Activated CD4-positive, alpha-beta T cell treated with anti-CD3 and anti-CD28 coated beads for 48 hours (primary cell): ENCODE results near the gene USH1C.

Experiments
- DNase-seq: peaks from one replicate; pipeline ENCODE4 v3.0.0-alpha.2; 2020

The USH1C gene

DNA sequence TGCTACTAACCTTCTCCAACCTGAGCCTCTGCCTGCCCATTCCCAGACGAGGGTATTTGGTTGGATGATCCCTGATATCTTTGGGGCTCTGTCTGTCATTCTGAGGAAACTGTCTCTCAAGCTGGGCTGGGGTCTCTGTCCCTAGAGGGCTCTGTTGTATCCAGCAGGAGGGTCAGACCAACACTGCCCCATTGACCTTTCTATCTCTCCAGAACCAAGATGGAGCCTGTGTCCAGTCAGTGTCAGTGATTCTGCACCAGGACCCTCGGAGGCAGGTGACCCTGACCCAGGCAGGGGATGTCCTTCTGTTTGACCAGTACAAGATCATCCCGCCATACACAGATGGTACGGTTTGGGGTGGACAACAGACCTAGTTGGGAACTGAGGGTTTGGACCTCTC lies 24.7 kb upstream of the USH1C start:
- DNase-seq = no peak

DNA sequence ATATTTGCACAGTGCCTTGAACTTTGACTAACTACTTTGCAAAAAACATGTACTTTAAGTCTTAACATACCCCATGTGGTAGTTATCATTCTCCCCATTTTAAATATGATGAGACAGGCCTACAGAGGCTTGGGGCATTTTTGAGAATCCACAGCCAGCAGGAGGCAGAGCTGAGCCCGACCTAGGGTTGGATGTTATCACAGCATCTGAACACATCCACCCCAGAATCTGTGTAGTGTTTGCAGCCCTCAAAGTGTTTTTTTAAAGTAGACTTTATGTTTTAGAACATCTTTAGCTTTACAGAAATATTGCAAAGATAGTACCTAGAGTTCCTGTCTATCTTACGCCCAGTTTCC lies 20.4 kb upstream of the USH1C start:
- DNase-seq = peak; percentile 20

DNA sequence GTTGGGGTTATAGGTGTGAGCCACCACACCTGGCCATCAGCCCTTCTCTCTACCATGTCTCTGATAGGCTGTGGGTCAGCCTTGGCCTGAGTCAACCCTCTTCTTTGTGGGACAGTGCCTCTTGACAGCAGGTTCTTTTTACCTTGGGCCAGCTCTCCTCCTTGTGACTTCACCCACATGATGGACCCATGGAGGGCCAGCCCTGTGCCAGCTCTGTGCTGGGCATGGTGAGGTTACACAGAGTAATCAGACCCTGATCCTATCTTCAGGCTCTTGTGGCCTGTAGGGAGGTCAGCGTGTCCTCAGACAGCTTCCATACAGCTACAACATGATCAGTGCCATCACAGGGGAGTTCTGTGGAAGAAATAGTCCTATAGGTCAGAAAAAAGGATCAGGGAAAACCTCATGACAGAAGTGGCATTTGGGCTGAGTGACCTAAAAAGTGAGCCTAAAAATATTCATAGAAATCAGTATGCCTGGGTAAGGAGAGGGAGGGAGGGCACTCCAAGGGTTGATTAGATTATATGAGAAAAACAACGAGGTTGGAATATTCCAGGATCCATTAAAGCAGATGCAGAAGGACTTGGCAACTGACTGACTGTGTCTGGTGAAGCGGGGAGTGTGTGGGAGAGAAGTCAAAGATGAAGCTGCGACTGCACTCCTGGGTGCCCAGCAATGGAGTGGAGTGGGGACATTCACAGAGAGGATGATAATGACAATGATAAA lies 19.9 kb upstream of the USH1C start:
- DNase-seq = no peak

DNA sequence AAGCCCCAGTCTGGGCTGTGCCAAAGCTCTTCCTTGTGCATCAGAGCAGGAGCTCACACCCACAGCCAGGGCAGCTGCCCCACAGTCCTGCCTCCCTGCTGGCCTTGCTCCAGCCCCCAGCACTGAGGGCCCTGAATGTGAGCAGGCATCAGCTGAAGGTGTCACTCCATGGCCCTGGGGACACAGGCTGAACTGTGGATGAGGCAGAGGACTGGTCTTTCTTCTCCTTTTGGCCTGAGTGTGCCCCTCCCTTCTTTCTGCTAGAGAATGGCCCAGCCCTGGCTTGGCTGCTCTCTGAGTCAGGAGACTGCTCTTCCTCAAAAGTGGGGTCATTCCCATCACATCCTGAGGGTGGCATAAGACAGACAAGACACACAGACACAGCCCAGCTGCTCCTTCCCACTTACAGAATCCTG lies 19.0 kb upstream of the USH1C start:
- no peak for DNase-seq

DNA sequence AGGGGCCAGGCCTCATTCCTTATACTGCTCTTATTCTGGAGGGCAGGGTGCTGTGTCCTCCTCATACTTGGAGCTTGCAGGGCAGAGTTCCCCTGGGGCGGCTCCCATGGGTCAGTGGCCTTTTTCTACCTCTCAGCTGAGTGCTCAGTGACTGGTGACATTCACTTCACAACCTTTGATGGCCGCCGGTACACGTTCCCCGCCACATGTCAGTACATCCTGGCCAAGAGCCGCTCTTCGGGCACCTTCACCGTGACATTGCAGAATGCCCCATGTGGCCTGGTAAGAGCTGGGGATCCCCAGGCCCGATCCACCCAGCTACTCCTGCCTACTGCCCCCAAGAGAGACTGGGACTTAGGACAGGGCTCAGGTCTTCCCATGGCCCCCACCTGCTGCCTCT lies 17.3 kb upstream of the USH1C start:
- no peak for DNase-seq

DNA sequence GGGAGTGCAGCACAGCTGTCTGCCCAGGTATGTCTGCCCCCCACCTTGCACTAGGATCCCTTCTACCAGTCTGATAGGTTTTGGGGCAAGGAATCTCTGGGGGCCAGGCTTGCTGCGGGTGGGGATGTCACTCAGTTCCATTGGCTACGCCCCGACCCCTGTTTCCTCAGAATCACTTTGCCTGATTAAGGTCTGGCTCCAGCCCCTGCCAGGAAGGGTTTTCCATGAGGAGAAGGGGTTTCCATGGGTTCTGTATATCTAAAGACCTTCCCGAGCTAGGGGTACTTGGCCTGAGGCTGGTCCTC lies 16.8 kb upstream of the USH1C start:
- DNase-seq = no peak

DNA sequence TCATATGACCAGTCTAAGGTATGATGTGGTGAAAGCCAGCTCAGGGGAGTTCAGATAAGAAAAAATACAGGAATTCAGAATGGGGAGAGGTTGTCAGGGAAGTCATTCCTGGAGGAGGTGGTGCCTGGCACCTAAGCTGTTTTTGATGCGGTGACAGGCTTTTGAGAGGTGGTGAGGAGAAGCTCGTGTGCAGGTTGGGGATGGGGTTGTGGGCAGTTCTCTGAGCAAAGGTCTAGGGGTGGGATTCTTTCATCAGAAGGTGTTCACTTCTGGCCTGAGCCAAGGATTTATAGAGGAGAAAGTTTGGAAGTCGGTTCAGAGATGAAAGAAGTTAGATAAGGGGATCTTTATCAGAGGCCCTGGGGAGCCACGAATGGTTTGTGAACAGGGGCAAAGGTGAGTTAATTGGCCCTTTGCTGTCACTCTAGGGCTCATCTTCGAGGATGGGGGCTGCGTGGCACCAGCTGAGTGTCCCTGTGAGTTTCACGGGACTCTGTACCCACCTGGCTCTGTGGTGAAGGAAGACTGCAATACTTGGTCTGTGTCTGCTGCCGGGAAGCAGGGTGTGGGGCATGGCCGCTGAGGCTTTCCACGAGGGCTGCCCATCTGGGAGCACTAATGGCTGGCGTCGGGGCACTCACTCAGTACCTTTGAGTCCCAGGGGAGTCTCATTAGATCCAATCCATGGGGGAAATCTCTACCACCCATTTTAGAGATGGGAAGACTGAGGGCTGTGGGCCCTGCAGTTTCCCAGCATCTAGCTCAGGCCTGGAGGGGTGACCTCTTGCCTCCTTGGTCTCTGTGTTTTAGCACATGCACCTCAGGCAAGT lies 16.3 kb upstream of the USH1C start:
- DNase-seq = no peak

DNA sequence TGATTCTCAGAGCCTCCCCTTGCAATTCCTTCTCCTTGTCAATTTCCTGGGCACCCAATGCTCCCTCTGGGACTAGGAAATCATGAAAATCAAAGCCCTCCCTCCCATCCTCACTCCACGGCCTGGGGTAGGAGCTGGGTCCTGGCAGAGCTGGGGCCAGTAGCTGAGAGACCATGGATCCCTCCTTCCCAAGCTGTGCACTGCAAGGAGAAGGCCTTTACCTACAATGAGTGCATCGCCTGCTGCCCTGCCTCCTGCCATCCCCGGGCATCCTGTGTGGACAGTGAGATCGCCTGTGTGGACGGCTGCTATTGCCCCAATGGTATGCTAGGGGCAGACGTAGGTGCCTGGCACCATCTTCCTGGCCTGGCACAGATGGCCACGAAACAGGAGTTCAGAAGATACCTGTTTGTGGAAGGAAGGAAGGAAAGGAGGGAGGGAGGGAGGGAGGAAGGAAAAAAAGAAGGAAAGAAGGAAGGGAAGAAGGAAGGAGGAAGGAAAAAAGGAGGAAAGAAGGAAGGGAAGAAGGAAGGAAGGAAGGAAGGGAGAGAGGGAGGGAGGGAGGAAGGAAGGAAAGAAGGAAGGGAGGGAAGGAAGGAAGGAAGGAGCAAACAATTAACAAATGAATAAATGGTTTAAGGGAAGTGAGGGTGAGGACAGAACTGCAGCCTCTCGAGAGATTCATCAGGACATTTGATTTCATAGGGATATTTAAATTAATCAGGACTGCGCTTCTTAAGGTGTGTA lies 15.3 kb upstream of the USH1C start:
- DNase-seq = no peak

DNA sequence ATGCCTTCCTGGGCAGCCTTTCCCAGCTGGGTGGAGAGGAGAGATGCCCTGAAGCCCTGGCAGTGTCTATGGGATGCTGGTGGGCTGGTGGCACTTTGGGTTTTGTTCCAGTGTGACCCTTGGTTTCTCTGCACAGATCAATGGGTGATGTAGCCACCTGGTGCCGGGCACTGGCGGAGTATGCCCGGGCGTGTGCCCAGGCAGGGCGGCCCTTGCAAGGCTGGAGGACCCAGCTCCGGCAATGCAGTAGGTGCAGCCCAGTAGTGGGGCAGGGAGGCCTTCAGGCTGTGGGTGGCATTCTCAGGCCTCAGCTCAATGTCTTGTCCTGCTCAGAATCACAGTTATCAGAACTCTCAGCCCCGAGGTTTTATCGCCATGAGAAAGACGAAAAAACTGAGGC lies 14.7 kb upstream of the USH1C start:
- DNase-seq = no peak

DNA sequence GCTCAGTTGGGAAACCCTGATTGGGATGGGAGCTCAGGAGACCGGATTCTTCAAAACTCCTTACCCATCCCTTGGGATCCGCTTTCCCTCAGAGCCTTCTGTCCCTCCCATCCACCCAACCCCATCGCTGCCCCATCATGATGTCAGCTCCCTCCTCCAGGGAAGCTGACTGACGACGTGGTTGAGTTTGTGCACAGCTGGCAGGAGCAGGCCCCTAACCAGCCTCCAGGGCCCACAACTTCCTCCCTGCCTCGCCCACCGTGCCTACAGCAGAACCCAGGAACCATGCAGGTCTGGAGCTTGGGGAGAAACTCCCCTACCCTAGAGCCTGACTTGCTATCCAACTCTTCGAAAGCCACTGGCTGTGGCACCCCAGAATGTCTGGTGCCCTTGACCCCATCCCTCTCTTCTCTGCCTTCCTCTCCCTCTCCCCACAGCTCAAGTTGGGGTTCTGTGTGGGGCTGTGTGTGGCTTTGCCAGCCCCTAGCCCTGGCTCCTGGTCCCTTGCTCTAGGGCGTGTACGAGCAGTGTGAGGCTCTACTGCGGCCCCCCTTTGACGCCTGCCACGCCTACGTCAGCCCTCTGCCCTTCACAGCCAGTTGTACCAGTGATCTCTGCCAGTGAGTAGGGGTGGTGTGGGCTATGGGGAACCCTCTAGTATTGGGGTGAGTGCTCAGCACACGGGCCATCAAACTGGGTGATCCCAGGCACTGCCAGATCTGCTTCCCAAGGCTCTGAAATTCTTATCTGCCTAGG lies 14.0 kb upstream of the USH1C start:
- no peak for DNase-seq

DNA sequence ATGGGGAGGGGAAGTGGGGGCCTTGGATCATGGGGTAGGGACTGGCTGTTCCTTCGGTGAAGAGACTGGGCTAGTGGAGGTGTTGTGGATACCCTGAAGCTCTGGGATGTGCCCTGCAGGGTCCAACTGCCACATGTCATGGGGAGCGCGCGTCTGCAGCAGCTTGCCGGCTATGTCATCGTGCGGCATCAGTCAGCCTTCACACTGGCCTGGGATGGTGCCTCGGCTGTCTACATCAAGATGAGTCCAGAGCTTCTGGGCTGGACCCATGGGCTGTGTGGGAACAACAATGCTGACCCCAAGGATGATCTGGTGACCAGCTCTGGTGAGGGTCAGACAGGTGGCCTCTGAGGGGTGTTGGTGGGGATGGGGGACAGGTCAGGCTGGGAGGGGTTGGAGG lies 12.8 kb upstream of the USH1C start:
- DNase-seq = no peak

DNA sequence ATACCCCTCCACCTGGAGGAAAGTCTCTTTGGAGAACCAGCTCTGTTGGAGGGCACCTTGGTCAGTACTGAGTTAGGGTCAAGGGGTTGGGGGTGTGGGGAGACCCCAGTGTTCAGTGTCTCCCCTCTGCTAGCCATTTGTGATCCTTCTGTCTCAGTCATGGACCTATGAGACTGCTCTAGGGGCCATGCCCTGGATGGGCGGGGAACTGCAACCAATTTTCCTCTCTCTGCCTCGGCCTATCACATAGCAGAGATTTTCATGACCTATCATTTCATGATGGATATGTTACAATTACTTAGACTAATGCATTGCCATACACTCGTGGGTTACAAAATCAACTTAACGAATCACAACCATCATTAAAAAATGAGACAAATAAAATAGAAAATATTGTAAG lies 10.3 kb upstream of the USH1C start:
- no peak for DNase-seq

DNA sequence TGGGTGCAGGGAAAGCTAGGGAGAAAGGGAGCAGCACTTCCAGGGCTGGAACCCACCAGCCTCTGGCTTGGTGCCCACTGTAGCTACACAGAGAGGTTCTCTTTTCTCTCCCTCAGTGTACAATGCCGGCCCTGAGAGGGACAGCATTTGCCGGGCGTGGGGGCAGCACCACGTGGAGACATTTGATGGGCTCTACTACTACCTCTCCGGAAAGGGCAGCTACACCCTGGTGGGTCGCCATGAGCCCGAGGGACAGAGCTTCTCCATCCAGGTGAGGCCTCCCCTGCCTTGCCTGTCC lies 9.0 kb upstream of the USH1C start:
- no peak for DNase-seq

DNA sequence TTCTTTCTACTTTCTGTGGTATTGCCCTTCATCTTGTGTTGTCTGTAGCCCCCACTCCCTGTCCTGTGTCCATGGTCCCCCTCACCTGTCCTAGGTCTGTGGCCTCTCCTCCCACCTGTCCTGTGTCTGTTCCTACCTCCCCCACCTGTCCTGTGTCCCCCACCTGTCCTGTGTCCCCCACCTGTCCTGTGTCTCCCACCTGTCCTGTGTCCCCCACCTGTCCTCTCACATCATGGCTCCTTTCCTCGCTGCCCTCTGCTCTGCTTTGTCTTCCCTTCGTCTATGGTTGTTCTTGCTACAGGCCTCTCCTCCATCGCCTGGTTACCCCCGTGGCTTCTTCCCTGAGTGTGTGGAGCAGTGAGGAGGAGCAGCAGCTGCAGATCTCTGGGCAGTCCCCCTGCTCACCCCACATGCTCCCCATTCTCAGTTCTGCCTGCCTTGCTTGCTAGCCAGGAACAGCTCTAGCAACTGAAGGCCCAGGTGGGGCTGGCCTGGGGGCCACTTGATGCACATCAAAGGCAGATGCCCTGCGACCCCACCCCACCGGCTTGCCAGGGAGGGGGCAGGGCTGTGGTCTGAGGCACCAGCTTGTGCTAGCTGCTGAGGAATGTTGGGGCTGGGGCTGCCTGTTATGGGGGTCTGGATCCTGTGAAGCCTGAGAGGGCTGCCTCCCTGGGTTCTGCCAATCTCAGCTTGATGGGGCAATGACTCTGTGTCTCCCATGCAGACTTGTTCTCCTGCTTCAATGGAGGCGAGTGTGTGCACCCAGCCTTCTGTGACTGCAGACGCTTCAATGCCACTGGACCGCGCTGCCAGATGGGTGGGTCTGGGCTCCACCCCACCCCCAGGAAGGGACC lies 8.4 kb upstream of the USH1C start:
- DNase-seq = no peak

DNA sequence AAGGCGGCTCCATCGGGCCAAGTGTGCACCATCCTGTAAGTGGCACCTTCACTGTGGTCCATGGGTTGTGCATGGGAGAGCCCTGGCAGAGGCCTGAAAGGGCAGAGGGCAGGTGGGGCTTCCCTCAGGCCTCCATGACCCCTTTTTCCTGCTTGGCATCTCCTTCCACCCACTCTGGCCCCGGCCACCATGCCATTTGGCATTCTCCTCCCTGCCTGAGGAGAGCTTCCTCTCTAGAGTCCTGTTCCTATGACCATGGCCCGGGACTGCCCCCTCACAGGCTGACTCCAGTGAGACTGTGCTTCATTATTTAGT lies 7.8 kb upstream of the USH1C start:
- DNase-seq = no peak

DNA sequence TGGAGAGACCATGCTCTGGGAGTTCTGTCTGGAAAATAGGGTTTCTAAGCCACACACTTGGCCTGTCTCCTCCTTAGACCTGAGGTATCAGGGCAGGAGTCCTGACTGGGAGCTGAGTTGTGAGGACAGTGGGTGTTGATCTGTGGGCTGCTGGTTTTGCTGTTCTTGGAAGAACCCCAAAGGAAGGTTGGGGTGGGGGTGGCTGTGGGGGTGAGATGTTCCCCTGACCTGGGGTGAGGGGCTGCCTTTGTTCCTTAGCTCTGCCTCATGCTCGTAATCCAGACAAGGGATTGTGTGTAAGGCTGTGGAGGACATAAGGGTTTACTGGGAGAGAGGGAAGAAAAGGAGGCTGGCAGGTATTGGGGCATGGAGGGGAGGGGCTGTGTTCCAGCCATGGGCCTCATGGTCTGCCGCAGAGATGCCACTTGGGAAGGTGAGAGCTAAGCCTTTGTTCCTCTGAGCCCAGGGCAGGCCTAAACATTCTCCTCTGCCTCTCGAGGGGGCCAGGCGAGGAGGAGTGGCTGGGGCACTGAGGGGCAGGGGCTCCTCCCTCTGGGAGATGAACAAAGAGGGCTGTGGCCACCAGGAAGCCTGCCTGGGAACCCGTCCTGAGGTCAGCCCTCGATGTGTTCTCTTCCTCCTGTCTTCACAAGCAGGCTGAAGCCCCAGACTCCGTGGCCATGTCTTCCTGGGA lies 7.3 kb upstream of the USH1C start:
- no peak for DNase-seq

DNA sequence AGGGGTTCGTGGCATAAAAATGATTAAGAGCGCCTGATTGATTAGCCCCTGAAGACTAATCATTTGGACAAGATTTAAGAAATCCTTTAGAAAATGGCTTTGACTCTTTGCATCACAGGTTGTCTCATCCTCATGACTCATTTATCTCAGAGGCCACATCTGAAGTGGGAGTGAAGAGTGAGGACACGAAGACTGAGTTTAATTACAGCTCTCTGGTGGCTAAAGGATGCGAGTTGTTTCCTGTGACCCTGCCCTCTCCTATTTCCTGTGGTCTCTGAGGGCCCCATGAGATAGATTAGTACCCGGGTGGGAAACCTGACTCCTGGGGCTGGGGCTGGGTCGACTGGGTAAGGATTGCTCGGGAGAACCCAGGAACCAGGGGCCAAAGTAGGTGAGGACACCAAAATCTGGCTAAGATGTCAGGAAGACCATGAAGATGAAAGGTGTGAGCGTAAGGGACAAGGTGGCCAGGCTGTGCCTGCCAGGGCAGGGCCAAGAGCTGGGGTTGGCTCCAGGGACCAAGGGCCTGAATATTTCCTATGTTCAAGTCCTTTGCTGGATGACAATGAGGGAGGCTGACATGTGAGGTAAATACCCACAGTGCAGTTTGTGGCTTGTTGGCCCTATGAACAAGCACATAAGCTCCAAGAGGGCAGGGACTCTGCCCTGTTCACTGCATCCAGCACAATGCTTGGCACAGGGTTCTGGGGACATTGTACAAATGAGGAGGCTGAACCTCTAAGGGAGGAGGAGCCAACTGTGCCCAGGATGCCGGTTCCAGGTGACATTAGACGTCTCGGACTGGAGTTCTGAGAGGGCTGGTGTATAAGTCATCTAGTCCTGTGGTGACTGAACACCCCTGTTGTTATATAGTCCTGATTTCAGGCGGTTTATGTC lies 6.5 kb upstream of the USH1C start:
- DNase-seq = no peak

DNA sequence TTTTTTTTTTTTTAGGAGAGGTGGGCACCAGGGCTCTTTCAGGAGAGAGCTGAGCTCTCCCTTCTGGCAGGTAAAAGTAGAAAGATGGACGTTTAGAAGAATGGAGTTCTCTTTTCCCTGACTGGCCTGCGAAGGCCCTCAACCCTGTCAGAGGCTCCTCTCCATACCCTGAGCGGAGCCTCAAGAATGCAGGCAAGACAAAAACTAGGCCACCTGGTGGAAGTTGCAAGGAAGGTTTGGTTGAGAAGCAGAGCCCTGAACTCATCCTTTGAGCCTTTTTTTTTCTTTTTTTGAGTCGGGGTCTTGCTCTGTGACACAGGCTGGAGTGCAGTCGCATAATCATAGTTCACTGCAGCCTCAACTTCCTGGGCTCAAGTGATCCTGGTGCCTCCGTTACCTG lies 4.2 kb upstream of the USH1C start:
- no peak for DNase-seq

DNA sequence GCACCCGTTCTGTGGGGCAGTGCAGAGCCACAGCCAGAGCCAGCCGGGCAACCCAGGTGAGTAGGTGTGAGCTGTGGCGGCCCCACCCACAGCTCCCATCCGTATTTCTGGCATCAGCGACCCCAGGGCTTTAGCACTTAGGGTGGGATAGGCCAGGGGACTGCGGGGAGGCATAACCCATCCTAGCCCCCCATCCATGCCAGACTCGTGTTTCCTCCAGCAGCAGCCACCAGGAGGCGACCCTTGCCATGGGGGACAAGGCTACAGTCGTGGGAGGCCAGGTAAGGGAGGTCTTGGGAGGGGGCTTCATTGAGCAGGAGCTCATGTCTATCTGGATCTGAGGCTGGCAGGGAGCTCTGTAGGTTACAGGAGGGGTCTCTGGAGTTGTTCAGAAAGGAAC lies 3.7 kb upstream of the USH1C start:
- no peak for DNase-seq

DNA sequence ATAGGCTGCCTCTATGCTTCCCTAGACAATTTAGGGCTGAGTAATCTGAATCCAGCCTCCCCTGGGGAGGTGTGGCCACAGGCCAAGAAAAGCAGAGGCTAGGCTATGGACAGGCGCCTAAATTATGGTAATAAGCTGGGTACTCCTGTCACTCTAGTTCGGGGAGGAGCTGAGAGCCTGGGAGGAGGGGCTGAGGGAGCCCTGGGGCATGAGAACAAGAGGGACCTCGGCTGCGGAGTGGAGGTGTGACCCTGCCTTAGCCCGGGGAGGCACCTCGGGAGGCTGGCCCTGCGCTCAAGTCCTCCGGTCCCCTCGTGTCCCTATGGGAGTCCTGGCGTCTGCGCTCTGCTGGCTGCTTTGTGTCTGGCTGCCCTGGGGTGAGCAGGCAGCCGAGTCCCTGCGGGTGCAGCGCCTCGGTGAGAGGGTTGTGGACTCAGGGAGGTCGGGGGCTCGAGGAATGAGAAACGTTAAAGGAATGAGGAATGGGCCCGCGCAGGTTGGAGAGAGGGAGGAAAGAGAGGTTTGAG lies 2.9 kb upstream of the USH1C start, which contains the start of gene OTOG:
Gene OTOG (plus strand): TSS at position 209 of the 527 bp plus-strand sequence. CDS start 114 bp downstream, at position 323.
- DNase-seq = no peak

DNA sequence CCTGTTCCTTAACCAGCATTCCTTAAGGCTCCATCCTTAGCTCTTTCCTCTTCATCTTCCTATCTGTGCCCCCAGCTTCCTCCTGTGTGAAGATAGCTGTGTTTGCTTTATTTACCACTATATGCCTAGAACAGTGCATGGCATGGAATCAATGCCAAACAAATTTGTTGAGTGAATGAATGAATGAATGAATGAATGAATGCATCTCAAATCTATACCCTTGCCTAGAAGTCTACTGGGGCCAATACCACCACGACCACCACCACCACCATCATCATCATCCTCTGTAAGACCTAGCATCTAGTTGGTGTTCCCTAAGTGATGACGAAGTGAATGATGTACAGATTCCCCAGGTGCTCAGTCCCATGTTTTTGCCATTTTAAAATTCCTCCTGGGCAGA lies 2.0 kb upstream of the USH1C start:
- no peak for DNase-seq
